ENCODE measurements around the gene ZNF829.

Gene ZNF829

GRCh38 chr19:36847968-36848367 lies 68.1 kb downstream of the ZNF829 start:
- Histone ChIP-seq H3K27me3 (ENCODE audit: control insufficient read depth, low read length) (no peaks in the 10 kb centered on the region), H3K79me2 (ENCODE audit: control insufficient read depth, low read length) (no peaks in the 10 kb centered on the region), H3K9me2 (replicated peaks; ENCODE audit: control insufficient read depth, low read length) (no peaks in the 10 kb centered on the region), H3K36me3 (ENCODE audit: control insufficient read depth, low read length) (no peaks in the 10 kb centered on the region), H3K4me1 (ENCODE audit: control insufficient read depth, low read length) (peaks cover 18% of the 10 kb centered on the region), H3K9me3 (ENCODE audit: control insufficient read depth, insufficient read depth, low read length) (peaks cover 19% of the 10 kb centered on the region), H3K27ac (ENCODE audit: low read depth, low read length) (no peak overlapping the region), H4K20me1 (ENCODE audit: control insufficient read depth, insufficient read depth, low read depth, low read length) (no peaks in the 10 kb centered on the region), H3F3A (ENCODE audit: control insufficient read depth, insufficient read depth) (no peaks in the 10 kb centered on the region), H3K4me2 (ENCODE audit: low read length) (no peak overlapping the region), H3K4me3 (ENCODE audit: low read length) (no peak overlapping the region)
- TF ChIP-seq EZH2phosphoT487 (IDR thresholded peaks at IDR 0.05; ENCODE audit: borderline replicate concordance, low read length): no peak
- TF ChIP-seq CTCF (IDR thresholded peaks at IDR 0.05; ENCODE audit: low read depth, low read length, poor library complexity, severe bottlenecking): no peak

GRCh38 chr19:36838784-36839324 lies 77.2 kb downstream of the ZNF829 start:
- H3K27ac ChIP-seq (ENCODE audit: low read depth, low read length): no peak overlapping the region
- H4K20me1 ChIP-seq (ENCODE audit: control insufficient read depth, insufficient read depth, low read depth, low read length): no peaks in the 10 kb centered on the region
- H3K4me3 ChIP-seq (ENCODE audit: low read length): no peak overlapping the region
- H3F3A ChIP-seq (ENCODE audit: control insufficient read depth, insufficient read depth): no peaks in the 10 kb centered on the region
- H3K27me3 ChIP-seq (ENCODE audit: control insufficient read depth, low read length): no peaks in the 10 kb centered on the region
- no peaks in the 10 kb centered on the region for H3K9me2 ChIP-seq (replicated peaks; ENCODE audit: control insufficient read depth, low read length)
- no peaks in the 10 kb centered on the region for H3K79me2 ChIP-seq (ENCODE audit: control insufficient read depth, low read length)
- no peak overlapping the region for H3K4me2 ChIP-seq (ENCODE audit: low read length)
- H3K36me3 ChIP-seq (ENCODE audit: control insufficient read depth, low read length): no peaks in the 10 kb centered on the region
- H3K9me3 ChIP-seq (ENCODE audit: control insufficient read depth, insufficient read depth, low read length): peaks cover 28% of the 10 kb centered on the region
- TF ChIP-seq CTCF (IDR thresholded peaks at IDR 0.05; ENCODE audit: low read depth, low read length, poor library complexity, severe bottlenecking) (no peak), EZH2phosphoT487 (IDR thresholded peaks at IDR 0.05; ENCODE audit: borderline replicate concordance, low read length) (no peak)
- H3K4me1 ChIP-seq (ENCODE audit: control insufficient read depth, low read length): no peaks in the 10 kb centered on the region

Measured in DOHH2 (cell line).